ENCODE results near the gene ACYP1.
A peak's percentile ranks its signal among the peaks of the same experiment; 100 is the strongest.
"Not testable (repeated sequence)": the region's sequence is repeated elsewhere in the genome, so short reads cannot be mapped to it uniquely, and the experiment has no call there.

The ACYP1 gene

DNA sequence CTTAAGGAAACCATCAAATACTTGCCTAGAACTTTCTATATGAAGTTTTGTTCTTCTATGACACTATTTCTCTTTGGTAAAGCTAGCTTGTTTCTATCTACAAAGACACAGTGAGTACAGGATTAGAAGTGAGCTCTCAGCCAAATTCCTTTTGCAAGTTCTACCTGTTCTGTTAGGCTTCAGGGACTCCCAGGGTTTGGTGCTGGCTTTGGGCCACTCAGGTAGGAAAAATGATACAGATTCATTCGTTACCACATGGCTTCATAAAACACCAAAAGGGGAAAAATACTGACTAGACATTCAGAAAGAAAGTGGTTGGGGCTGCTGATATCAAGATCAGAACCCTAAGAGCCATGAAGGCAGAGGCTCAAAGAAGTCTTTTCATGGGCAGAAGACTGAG lies 19.4 kb upstream of the ACYP1 start:
- no peak for TF ChIP-seq ZNF274 (IDR thresholded peaks at IDR 0.05; ENCODE audit: low read depth, low read length)
- no peak overlapping the region for H3K4me3 ChIP-seq (ENCODE audit: low read length)

DNA sequence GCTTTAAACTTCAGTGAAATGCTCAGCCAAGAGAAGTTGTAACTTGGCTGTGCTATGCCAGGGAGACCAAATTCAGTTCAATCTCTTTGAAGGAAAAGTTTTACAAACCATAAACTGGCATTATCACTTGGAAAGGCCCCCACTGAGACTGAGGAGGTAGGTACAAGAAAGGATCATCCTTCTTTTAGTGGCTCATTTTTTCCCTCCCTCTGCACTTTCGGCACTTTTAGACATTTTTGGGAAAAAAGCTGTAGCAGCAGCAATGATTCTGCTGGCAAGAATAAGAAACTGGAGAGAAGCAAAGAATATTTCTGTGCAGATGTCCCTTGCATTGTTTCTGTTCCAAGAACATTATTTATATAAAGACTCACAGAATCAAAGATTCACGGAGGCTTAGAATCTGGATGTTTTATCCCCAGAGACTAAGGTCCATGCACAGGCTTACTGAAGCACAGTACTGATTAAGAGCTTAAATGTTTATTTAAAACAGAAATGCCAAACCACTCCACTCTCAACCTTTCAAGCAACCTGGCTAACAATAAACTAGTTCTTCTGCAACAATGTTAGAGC lies 17.9 kb upstream of the ACYP1 start:
- H3K4me3 ChIP-seq (ENCODE audit: low read length) = no peak overlapping the region
- TF ChIP-seq ZNF274 (IDR thresholded peaks at IDR 0.05; ENCODE audit: low read depth, low read length) = no peak

DNA sequence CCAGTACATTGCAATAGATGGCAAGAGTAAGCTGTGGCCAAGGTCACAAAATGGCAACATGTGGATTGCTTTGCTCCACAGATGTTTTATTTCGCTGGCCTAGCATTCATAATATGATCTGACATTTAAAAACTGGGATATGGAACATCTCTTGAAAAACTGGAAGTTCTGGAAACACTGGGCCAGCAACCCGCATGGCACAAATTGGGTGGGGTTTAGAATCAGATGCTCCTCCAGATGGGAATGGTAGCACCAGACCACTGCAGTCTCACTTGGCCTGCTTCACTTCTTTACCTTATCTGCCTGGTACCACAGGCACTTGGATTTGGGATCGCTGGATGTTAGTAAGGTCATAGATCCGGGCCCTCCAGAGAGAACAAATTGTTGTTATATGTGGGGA lies 15.7 kb upstream of the ACYP1 start:
- no peak overlapping the region for H3K4me3 ChIP-seq (ENCODE audit: low read length)
- no peak for TF ChIP-seq ZNF274 (IDR thresholded peaks at IDR 0.05; ENCODE audit: low read depth, low read length)

DNA sequence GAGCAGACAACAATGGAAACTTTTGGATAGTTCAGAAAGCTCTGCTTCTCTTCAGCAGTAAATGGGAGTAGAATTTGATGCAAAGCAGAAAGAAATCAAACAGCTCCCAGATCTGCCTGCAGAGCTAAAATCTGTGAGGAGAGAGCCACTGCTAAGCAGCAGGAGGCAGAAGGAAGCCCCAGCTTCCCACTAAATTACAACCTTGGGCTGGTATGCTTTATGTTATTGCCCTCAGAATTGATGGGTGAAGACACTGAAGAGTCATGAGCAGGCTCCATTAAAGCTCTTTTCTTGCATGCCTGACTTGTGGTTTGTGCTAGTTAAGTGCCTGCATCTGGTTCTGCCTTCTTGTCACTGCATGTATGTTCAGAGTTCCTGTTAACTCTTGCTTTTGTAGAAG lies 14.0 kb upstream of the ACYP1 start:
- no peak overlapping the region for H3K4me3 ChIP-seq (ENCODE audit: low read length)
- TF ChIP-seq ZNF274 (IDR thresholded peaks at IDR 0.05; ENCODE audit: low read depth, low read length) = no peak

GRCh38 chr14:75070383-75070782 lies 6.6 kb upstream of the ACYP1 start:
- no peak overlapping the region for H3K4me3 ChIP-seq (ENCODE audit: low read length)

DNA sequence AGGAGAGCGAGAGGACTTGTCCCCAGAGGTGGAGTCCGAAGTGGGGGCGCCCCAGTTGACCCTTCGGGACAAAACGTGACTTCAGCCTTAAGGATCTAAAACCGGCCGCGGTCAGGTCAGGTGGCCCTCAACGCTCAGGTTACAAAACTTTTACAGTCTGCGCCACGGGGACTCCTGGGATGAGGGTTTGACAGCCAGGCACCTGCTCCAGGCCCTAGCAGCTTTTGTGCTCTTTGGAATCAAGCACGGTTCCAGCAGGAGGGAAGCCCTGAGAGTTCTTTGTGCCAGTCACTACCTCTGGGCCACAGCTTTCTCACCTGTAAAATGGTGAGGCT lies 6.0 kb upstream of the ACYP1 start:
- peak overlapping the region; percentile 55; the same call in 1 of the 2 replicates for H3K4me3 ChIP-seq (ENCODE audit: low read length)
- TF ChIP-seq ZNF274 (IDR thresholded peaks at IDR 0.05; ENCODE audit: low read depth, low read length) = no peak

More at GRCh38 chr14:75070383-75070782, 6.6 kb upstream of the ACYP1 start:
- no peak for TF ChIP-seq ZNF274 (IDR thresholded peaks at IDR 0.05; ENCODE audit: low read depth, low read length)

GRCh38 chr14:75069121-75069810 lies 5.4 kb upstream of the ACYP1 start, which contains the start of gene ZC2HC1C:
Gene ZC2HC1C, plus strand, starts transcription at chr14:75069641. Its CDS starts 933 bp downstream, at chr14:75070574.
- no peak for TF ChIP-seq ZNF274 (IDR thresholded peaks at IDR 0.05; ENCODE audit: low read depth, low read length)
- peak within 1 kb of the TSS; percentile 55 for H3K4me3 ChIP-seq (ENCODE audit: low read length)

DNA sequence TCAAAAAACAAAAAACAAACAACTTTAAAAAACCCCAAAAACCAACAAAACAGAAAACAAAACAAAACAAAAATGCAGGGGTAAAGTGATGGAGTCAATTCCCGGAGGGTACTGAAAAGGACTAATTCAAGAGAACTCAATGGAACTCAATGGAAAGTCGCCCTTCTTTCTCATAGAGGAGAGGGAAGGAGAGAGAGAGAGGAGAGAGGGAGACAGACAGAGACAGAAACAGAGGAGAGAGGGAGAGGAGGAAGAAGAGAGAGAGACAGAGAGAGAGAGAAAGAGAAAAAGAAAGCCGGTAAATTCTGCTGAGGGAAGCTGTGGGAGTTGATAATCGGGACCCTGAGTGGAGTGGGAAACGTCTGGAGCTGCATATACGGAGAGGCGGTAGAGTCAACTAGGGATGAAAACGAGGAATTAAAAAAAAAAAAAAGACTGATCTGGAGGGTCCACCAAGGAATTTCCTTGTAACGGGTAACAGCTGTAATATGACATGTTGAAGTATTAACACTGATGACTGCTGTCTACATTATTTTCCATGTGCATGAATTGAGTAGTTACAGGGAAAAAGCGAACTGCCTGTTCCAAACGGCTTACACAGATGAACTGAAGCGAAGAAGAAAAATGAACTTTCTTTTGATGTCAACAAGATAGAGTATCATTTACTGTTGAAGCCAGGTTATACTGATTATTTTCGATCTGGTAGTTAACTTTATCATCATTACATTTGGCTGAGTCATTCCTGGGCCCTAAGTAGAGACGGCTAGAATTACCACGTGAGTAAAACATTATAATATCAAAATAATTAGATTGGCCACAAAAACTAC lies 4.7 kb upstream of the ACYP1 start:
- TF ChIP-seq ZNF274 (IDR thresholded peaks at IDR 0.05; ENCODE audit: low read depth, low read length) = no peak
- H3K4me3 ChIP-seq (ENCODE audit: low read length) = peak overlapping the region; percentile 55

DNA sequence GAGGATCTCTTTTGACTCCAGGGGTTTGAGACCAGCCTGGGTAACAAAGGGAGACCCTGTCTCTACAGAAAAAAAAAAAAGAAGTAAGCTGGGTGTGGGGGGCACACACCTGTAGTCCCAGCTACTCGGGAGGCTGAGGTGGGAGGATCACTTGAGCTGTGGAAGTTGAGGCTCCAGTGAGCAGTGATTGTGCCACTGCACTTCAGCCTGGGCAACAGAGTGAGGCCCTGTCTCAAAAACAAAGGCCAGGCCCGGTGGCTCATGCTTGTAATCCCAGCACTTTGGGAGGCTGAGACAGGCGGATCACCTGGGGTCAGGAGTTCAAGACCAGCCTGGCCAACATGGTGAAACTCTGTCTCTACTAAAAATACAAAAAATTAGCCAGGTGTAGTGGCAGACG lies 3.9 kb upstream of the ACYP1 start:
- not testable (repeated sequence) for H3K4me3 ChIP-seq (ENCODE audit: low read length)

DNA sequence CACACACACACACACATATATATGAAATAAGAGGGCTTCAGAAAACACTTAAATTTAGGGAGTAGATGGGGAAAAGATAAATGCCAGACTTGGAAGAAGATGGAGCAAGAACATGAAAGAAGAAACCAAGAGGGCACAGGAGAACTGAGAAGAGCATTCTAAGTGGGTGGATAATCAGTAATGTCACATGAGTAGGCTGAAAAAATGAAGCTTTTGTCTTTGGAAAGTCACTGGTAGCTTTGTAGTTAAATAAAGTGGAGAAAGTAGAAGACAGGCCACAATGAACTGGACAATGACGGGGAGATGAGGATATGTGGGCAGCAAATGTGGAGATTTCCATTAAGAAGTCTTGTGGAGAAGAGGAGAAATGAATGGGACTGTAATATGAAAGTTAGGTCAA lies 3.4 kb upstream of the ACYP1 start:
- no peak for TF ChIP-seq ZNF274 (IDR thresholded peaks at IDR 0.05; ENCODE audit: low read depth, low read length)
- H3K4me3 ChIP-seq (ENCODE audit: low read length) = no peak overlapping the region

DNA sequence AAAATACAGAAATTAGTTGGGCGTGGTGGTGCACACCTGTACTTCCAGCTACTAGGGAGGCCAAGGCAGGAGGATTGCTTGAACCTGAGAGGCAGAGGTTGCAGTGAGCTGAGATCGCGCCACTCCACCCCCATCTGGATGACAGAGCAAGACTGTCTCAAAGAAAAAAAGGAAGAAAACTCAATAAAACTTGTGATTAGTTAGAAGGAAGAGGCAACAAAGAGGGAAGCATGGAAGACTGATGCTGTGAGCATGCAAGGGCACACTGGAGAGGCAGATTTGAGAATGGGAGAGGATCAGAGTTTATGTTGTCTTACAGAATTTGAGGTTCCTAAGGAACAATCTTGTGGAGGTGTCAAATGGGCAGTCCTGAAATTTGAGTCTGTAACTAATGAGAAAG lies 2.9 kb upstream of the ACYP1 start:
- no peak overlapping the region for H3K4me3 ChIP-seq (ENCODE audit: low read length)
- TF ChIP-seq ZNF274 (IDR thresholded peaks at IDR 0.05; ENCODE audit: low read depth, low read length) = no peak

DNA sequence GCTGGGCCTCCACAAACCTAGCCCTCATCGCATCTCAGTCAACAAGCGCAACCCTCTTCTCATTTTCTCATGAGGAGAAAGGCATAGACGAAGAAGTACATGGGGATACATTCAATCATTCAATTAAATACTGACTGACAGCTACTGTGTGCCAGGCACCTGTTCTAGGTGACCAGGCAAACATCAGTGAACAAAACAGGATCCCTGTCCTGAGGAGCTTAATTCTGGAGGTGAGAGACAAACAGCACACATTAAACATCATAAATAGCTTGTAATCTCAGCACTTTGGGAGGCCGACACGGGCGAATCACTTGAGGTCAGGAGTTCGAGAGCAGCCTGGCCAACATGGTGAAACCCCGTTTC lies 362 bp upstream of the ACYP1 start:
- no peak for TF ChIP-seq ZNF274 (IDR thresholded peaks at IDR 0.05; ENCODE audit: low read depth, low read length)
- H3K4me3 ChIP-seq (ENCODE audit: low read length) = peak overlapping the region; percentile 90; the same call in 1 of the 2 replicates

DNA sequence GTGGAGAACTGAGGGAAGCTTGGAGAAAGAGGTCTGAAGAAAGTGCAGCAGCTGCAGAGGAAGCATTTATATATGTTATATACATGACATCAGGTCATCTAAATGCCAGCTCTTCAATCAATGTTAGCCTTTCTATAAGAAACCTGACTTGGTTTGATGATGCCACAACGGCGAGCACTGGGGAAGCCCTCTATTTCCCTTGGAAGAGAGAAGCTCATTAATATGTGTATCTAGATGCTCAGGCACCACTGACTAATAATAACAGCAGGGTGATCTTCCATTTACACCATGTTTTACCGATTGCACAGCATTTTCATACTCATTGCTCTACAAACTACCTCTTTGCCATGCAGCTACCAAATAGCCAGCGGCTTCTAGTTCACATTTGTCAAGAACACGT lies 811 bp downstream of the ACYP1 start:
- no peak for TF ChIP-seq ZNF274 (IDR thresholded peaks at IDR 0.05; ENCODE audit: low read depth, low read length)
- H3K4me3 ChIP-seq (ENCODE audit: low read length) = peak overlapping the region; percentile 90

- TF ChIP-seq ZNF274 (IDR thresholded peaks at IDR 0.05; ENCODE audit: low read depth, low read length) = no peak
- H3K4me3 ChIP-seq (ENCODE audit: low read length) = no peak overlapping the region
Observed at GRCh38 chr14:75060420-75060819, 3.4 kb downstream of the ACYP1 start.

DNA sequence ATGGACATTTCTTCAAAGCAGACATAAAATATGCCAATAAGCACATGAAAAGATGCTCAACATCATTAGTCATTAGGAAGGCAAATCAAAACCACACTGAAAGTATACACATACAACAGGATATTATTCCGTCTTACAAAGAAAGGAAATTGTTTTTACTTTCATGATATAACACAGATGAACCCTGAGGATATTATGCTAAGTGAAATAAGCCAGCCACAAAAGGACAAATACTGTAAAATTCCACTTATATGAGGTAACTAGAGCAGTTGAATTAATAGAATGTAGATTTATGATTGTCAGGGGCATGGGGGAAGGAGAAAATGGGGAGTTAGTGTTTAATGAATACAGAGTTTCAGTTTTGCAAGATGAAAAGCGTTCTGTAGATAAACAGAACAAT lies 4.2 kb downstream of the ACYP1 start:
- H3K4me3 ChIP-seq (ENCODE audit: low read length) = no peak overlapping the region
- no peak for TF ChIP-seq ZNF274 (IDR thresholded peaks at IDR 0.05; ENCODE audit: low read depth, low read length)

All from GM08714 (cell line).